ENCODE results near the gene GGCX. TPM values are rescaled to one million over a fixed set of nuclear protein-coding genes. Genes with fewer than 3 reads are reported as not detected.
"Not testable (repeated sequence)": the region's sequence is repeated elsewhere in the genome, so short reads cannot be mapped to it uniquely, and the experiment has no call there.

GGCX gene
- total RNA-seq = 10 to 100 TPM; 26.3 to 31.2 TPM
- long read RNA-seq, donor 1, full-length matches to known transcripts = 2 of 5 reads
- long read RNA-seq, donor 1, partial matches to known transcripts = 2 of 5 reads
- long read RNA-seq, donor 1, other reads (novel, unspliced or antisense) = 1 of 5 reads
- long read RNA-seq, donor 2, full-length matches to known transcripts = 10 of 26 reads
- long read RNA-seq, donor 2, partial matches to known transcripts = 12 of 26 reads
- long read RNA-seq, donor 2, other reads (novel, unspliced or antisense) = 4 of 26 reads

DNA sequence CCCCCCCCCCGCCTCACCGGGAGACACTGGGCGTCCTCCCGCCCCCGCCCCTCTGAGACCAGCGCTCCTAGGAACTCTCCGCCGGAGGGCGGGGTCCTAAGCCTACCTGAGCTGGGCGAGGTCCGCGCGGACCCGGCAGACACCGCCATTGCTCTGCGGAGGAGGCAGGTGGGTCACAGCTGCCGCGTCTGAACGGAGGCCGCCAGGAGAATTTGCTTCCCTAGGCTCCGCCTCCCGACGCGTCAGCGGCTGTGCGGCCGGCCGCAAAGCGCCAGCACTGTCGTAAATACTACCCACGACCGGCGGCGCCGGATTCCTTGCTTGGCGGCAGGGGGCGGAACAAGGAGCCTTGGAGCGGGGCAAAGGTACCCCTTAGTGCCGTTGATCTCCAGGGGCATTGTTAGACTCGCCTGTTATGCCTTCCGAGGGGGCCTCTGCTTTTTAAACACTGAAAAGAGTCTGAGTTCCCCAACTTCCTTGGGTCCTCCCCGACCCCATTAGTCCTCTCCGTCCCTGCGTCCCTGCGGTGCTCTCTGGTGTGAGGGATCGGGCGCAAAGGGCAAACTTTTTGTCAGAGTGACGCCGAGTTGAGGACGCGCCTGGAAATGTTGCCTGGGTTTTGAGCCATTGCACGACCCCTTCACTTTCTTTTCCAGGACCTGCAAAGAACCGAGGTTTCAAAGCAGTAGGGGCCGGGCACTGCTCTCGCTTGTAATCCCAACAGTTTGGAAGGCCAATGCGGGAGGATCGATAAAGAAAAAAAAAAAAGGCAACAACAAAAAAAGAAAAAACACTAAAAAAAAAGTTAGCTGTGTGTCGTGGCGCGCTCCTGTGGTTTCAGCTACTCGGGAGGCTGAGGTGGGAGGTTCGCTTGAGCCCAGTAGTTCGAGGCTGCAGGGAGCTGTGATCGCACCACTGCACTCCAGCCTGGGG is at the start of gene GGCX:
GGCX (minus strand) TSS at position 214 of the 933 bp plus-strand sequence; CDS start at position 149, 65 bp downstream.
- intact Hi-C loops (cut with DNase I) = loop anchor here in 1 of 2 donors (5.0 kb wide), 1 partner anchor 41 kb away; the partner anchor contains the start of gene TMEM150A
- peak; percentile 99 for DNase-seq (ENCODE audit: low spot score)

DNA sequence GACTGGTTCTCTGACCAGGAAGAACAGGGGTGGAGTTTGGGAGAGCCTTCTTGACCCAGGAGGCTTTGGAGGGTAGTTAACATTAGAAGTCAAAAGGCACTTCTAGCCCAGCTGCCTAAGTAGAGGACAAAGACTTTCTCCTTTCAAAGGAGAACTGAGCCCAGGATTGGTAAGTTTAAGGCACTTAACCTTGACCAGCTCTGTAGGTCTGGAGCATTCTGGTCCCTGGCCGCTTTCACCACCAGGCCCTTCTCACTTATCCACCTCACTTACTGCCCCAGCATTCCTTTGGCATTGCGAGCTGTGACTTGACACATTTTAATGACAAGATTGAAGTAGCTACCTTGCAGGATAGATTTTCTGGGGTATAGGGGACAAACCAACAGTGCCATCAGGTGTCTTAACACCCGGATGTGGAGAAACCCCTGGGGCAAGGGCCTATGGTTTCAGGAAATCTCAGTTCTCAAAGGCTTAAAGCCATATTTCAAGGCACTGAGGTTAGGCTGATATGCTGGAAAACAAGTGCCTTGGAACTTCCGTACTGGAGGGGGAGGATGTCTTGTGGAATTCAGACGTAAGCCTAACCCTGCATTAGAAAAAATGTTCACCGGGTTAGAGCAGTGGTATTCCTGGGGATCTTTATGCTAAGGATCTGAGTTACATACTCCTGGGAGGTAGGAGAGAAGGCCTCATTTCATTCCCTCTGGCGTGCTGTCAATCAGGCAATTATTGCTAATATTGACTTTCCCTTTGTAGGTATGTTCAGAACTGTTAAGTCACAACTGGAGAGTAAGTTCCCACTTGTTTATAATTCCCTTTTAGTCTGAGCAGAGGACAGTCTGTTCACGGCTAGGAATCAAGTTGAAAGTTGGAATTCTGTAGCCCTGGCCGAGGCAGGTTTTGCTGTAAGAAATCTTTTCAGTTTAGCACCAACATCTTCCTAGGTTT is 46.2 kb upstream of the GGCX start:
- DNase-seq (ENCODE audit: low spot score) = no peak
- intact Hi-C loops (cut with DNase I) = no loop called here

DNA sequence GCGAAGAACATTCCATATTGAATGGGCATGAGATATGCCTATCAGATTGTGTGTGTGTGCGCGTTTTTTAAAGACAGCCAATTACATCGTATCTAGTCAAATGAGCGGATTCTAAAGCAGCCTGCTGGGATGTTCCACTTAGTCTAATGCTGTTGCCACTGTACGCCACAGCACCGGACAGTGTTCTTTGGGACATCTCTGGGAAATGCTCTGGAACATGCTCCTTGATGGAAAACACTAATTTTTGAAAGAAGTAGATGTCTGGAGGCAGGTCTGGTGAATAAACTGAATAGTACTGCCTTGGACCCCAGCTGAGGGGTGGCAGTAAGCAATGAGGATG is 44.8 kb upstream of the GGCX start:
- no peak for DNase-seq (ENCODE audit: low spot score)

DNA sequence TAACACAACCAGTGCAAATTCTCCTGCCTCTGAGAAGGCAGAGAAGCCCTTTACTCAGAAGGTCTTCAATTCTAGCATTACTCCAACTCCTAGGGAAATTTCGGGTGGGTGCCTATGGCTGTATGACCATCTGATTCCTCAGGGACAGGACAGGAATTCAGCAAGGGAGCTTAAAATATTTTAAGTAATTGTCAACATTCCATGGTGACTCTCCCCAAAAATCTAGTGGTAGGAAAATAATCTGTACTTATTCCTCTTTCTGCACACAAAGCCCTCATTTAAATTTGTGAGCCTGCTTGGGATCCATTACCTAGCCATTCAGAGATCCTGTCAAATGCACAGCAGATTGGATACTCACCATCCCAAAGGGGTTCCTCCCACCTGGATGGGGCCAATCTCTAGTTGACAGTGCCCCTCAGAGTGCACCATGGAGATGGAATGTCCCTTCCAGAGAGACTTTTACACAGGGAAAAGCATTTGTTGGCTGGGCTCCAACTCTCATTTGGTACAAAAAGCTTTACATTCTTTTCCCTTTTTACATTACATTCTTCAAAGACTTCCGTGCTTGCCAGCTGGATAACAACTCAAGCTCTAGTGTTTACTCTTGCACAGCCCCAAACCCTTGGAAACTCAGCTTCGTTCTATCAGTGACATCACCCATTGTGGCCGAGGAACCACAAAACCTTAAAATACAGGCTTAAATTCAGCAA is 44.3 kb upstream of the GGCX start:
- peak; percentile 2 for DNase-seq (ENCODE audit: low spot score)
- intact Hi-C loops (cut with DNase I) = no loop called here

More for the DNA sequence above, 44.8 kb upstream of the GGCX start:
- intact Hi-C loops (cut with DNase I) = no loop called here

DNA sequence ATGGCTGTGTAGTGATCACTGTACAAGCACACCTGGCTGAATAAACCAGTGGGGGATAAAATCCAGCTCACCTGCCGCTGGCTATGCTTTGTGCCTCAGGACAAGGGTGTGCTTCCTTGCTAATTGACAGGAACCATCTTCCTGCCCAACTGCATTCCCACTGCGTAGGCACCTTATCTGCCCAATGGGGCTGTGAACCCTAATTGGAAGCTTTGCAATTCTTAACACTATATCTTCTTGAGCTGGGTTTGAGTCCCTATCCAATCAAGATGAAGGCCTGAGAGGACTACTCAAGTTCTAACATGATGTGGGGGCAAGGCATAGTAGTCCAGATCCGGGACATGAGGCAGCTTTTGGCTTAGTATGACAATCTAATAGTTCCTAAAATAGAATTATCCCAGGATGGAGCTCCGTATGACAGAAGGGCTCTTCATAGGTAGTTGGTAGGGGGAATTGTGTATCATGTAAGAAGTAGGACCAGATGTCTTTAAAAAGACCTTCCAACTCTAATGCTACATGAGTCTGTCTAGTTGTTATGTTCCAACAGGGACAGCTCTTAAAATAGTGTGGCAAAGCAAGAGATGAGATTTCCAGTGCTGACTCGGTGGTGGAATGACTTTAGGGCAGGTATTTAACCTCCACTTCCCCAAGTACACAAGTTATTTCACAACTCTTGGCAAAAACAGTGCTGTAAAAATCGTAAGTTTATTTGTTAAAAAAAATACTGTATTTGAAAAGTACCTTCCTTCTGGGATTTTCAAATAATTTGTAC is 43.5 kb upstream of the GGCX start:
- intact Hi-C loops (cut with DNase I) = loop anchor here in 1 of 2 donors (5.0 kb wide), 1 partner anchor 42 kb away; the partner anchor contains the start of gene GGCX
- DNase-seq (ENCODE audit: low spot score) = no peak

DNA sequence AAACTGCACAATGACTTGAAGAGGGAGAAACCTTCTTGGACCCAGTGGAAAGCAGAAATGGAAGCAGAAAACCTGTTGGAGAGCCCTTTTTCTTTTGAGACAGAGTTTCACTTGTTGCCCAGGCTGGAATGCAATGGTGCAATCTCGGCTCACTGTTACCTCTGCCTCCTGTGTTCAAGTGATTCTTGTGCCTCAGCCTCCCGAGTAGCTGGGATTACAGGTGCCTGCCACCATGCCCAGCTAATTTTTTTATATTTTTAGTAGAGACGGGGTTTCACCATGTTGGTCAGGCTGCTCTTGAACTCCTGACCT is 42.8 kb upstream of the GGCX start:
- DNase-seq (ENCODE audit: low spot score) = not testable (repeated sequence)
- intact Hi-C loops (cut with DNase I) = loop anchor here in 1 of 2 donors (5.0 kb wide), 1 partner anchor 42 kb away; the partner anchor contains the start of gene GGCX

DNA sequence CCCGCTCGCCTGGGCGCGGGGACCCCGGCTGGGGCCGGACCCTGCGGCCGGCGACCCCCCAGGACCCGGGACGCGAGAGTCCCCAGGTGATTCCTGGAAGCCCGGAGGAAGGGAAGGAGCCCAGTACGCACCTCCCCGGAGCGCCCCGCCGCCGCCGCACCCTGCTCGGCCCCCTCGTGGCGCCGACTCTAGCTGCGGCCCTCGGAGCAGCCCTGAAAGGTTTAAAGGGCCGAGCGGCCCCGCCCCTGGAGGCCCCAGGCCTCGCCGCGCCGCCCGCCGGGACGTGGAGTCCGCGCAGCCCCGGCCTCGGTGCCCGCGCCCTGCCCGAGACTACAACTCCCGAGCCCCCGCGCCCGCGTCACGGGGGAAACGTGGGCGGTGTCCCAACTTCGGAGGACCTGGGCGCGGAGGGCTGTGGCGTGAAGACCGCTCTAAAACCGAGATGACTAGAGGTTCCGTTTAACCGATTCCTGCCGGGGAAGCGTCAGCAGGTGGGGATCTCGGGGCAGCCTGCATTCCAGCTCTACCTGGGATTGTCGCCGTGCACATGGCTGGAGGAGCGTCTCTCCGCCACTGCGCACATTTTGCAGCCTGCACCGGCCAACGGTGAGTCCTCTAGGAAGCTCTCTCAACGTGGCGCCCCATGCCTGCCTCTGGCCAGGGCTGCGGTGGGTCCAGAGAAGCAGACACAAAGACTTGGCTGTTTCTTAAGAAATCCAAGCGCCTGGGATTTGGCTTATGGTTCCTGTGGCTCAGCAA is 41.4 kb upstream of the GGCX start, which contains the start of gene TMEM150A:
TMEM150A (minus strand) TSS at position 223 of the 759 bp plus-strand sequence. CDS start 750 bp downstream, outside the sequence.
- DNase-seq (ENCODE audit: low spot score) = peak; percentile 98
- intact Hi-C loops (cut with DNase I) = loop anchor here in 1 of 2 donors (5.0 kb wide), 1 partner anchor 40 kb away; the partner anchor contains the start of gene GGCX

DNA sequence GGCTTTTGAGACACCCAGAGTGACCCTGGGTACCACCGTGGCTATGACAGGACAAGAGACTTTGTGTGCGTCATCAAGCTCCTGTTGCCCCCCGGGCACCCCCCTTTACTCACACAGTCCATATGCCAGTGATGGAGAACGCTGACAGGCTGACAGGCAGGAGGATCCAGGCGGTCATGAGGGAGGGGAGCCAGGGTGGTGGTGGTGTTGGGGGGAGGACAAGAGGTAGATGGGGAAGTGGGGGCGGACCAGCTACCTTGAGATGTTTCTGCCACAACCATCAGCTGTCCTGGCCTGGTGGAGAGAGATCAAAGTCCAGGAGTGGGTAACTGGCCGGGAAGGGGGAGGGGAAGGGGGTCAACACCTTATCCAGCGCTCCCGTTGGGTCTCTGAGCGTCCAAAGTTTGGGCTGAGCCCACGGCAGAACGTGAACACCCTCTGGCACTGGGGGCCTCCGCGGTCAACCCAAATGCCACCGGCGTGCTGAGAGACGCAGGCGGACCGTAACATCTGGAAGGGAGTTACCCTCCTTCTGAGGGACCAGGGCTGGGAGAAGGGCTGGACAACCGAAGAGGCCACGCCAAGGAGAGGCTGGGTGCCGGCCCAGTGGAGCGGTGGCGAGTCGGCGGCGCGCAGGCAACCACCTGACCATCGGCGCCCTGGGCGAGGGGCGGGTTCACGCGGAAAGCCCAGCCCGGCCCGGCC is 40.6 kb upstream of the GGCX start:
- intact Hi-C loops (cut with DNase I) = loop anchor here in 1 of 2 donors (5.0 kb wide), 1 partner anchor 40 kb away; the partner anchor contains the start of gene GGCX
- peak; percentile 92 for DNase-seq (ENCODE audit: low spot score)

DNA sequence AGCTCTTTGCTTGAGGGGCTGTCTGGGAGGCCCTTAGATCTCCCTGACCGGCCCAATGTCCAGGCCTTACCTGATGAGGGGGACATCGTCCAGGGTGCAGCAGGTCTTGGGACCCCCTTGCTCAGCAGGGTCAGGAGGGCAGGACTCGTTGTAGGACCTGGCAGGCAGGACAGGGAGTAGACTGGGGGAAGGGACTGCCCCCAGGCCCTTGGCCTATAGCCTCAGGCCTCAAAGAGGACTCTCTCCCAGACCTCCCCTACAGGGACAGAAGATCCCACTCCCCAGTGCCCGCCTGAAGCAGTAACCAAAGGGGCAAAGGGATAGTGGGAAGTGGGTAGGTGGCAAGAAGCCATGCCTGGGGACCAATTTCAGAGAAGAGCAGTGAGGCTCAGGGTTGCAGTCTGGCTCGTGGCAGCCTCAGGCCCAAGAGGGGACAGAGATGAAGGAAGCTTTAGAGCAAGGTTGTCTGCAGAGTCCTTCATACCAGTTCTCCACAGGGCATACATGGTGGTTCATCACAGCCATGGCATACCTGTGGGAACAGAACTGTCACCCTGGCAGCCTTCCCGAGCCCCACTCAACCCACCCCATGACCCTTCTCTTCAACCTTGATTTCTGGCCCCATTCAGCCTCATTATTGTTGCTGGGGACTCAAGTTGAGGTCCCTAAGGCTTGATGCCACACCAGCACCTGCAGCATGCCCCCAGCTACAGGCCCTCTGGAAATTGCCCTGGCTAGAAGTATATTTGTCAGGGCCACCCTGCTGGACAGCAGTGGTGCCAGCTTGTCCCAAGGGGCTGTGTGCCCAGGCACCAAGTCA is 39.9 kb upstream of the GGCX start:
- intact Hi-C loops (cut with DNase I) = loop anchor here in 1 of 2 donors (5.0 kb wide), 1 partner anchor 39 kb away; the partner anchor contains the start of gene GGCX
- no peak for DNase-seq (ENCODE audit: low spot score)

DNA sequence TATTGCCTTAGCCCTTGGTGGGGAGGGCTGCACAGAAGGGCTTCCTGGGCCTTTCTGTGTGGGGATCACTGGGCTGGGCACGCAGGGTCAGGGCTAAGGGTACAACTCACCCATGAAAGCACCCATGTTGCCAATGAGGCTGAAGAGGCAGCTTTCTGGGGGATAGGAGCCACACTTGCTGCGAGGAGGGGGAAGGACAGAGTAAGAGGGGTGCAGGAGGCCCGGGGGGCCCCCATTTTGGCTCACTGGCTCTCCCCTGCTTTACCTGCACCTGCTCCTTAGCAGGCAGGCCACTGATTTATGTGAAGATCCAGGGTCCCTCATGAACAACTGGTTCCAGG is 38.9 kb upstream of the GGCX start:
- DNase-seq (ENCODE audit: low spot score) = no peak
- intact Hi-C loops (cut with DNase I) = loop anchor here in 1 of 2 donors (5.0 kb wide), 1 partner anchor 38 kb away; the partner anchor contains the start of gene GGCX

DNA sequence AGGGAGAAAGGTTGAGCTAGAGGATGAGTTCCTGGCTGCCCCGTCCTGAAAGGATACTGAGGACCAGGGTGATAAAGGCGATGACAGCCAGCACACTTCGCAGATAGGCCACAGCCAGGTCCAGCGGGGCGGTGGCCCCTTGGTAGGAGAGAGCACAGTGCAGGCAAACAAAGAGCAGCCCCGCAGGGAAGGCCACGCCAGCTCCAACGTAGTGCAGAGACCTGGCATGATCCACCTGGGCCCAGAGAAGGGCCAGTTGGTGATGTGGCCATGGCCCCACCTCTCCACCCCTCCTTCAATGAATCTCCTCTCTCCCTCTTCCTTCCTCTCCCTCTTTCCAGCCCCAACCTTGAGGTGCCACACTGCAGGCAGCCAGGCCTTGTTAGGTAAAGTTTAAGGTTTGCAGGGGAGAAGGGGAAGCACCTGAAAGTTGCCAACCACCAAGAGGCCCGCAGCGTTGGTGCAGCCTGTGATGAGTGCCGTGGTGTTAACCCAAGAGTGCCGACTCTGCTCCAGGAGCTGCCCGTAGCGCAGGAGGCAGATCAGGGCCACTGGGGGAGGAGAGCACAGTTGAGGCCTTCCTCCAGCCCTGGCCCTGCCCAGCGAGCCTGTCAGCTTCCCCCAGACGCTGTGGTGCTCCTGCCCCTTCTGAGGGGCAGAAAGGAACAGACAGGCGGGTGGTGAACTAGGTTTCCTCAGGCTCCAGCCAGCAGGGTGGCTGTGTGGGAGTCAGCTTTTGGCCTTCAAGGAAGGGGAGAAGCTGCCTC is 38.4 kb upstream of the GGCX start:
- intact Hi-C loops (cut with DNase I) = loop anchor here in 1 of 2 donors (5.0 kb wide), 1 partner anchor 37 kb away; the partner anchor contains the start of gene GGCX
- no peak for DNase-seq (ENCODE audit: low spot score)

DNA sequence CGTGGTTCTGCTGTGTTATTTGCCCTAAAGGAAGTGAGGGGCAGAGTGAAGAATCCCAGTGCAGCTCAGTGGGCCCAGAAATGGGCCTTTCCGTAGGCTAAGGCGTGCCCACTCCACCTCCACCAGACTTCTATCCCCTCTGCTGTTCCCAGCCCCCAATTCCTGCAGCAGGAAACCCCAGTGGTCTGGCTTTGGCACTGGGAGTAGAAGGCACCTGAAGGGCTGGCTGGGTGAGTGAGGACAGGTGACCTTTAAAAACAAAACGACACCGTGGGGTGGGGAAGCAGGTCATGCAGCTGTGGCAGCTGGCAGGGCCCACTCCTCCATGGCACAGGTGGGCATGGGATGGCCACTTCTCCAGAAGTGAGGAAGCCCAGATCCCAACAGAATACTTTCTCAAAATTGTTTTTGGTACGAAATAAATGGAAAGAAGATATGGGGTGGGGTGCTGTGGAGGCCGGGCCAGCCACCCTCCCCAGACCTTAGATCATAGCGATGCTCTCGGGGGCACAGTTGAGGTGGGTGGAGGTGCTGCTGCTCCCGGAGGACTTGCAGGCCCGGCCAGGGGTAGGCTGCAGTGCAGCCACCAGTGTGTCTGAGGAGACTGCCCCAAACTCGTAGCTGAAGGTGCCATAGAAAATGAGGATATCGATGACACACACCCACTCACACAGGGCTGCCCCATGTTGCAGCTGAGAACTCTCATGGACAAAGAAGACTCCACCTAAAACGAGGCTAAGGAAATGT is 37.5 kb upstream of the GGCX start:
- DNase-seq (ENCODE audit: low spot score) = no peak
- intact Hi-C loops (cut with DNase I) = no loop called here

DNA sequence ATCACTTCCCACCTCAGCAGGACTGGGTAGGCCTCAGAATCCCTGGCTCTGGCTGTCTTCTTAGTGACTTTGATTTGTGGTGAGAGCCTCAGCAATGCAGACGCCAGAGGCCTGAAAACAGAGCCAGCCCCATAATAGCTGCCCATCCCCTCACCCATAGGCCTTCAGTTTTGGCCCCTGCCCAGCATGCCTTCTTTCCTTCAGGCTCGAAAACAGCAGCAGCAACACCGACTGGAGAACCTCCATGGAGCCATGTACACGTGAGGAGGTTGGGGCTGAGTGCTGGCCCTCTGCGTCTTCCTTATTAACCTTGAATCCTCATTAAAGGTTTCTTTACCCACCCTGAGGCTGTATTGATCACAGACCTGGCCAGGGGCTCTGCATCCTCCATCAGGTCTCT is 35.9 kb upstream of the GGCX start:
- intact Hi-C loops (cut with DNase I) = no loop called here
- no peak for DNase-seq (ENCODE audit: low spot score)

All from posterior vena cava (tissue), 2 donors.